ENCODE measurements around the gene SPATA19. TPM values are rescaled to one million over a fixed set of nuclear protein-coding genes. Genes with fewer than 3 reads are reported as not detected.

Gene SPATA19, protein sequence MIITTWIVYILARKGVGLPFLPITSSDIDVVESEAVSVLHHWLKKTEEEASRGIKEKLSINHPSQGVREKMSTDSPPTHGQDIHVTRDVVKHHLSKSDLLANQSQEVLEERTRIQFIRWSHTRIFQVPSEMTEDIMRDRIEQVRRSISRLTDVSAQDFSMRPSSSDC
- total RNA-seq, result not detected
- polyA plus RNA-seq, result 0.05 TPM
- long read RNA-seq, donor 1, result 0 reads
- long read RNA-seq, donor 2, result 0 reads
- long read RNA-seq, donor 3, result 0 reads
- long read RNA-seq, donor 4, result 0 reads
- long read RNA-seq, donor 5, result 0 reads
- long read RNA-seq, donor 6, result 0 reads
- long read RNA-seq, donor 7, result 0 reads
- long read RNA-seq, donor 8, result 0 reads
- long read RNA-seq, donor 9, result 0 reads
- long read RNA-seq, donor 10, result 0 reads

DNA sequence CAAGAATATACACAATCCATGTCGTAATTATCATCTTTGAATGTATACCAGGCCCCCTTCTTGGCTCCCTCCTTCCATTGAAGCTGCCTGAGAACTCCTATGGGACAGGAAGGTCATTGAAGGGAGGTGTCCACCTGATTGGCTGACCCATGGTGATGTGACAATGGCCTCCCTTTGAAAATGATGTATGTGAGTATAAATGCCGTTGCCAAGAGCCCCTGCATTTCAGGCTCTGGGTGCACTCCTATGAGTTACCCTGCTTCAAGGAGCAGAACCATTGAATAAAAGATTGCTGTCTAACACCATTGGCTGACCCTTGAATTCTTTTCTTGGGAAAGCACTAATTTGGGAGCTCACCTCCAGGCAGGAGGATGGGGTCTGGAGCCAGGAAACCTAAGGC, at the start of gene SPATA19:
TSS of gene SPATA19 (minus strand) at position 101 of the 400 bp plus-strand sequence. CDS start at position 34, 67 bp downstream.
- Histone ChIP-seq H3K4me3 (ENCODE audit: low read length in 2 of 2) (no peak within 1 kb of the TSS), H3K4me1 (ENCODE audit: control insufficient read depth in 2 of 2, insufficient read depth in 2 of 2, low read length in 2 of 2) (no peaks in the 10 kb centered on the region), H3K27me3 (ENCODE audit: control insufficient read depth in 2 of 2, insufficient read depth in 1 of 2, low read length in 1 of 2) (no peaks in the 10 kb centered on the region), H3K9me3 (ENCODE audit: control insufficient read depth in 2 of 2, insufficient read depth in 1 of 2, low read length in 1 of 2) (no peaks in the 10 kb centered on the region), H3K36me3 (ENCODE audit: control insufficient read depth in 2 of 2, insufficient read depth in 2 of 2, low read length in 1 of 2) (no peaks in the 10 kb centered on the region), H3K27ac (ENCODE audit: low read depth in 1 of 2, low read length in 1 of 2) (no peak within 1 kb of the TSS)
- no peak for DNase-seq (ENCODE audit: low read depth in 6 of 9, low spot score in 9 of 9)
- 86% methylated on average over 2 of the region's 2 CpGs for WGBS

DNA sequence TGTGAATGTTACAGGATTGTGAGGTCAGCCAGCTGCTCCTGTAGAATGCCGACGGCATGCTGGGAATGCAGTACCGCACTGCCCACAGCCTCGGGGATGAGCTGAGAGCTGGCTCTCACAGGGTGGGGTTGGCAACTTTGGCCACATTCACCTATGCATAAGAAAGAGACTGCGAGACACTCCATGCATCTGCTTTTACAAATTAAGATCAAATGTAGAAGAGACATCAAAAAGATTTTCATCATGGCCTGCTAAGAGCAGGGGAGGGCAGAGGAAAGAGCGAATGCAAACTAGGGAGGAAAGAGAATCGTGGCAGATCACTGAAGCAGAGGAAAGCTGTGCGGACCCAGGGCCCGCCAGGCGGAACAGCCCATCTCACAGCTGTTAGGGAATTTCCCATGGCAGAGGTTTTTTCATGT, 49.8 kb upstream of the SPATA19 start:
- Histone ChIP-seq H3K4me1 (ENCODE audit: control insufficient read depth in 2 of 2, insufficient read depth in 2 of 2, low read length in 2 of 2) (no peaks in the 10 kb centered on the region), H3K27ac (ENCODE audit: low read depth in 1 of 2, low read length in 1 of 2) (no peak overlapping the region), H3K4me3 (ENCODE audit: low read length in 2 of 2) (no peak overlapping the region), H3K36me3 (ENCODE audit: control insufficient read depth in 2 of 2, insufficient read depth in 2 of 2, low read length in 1 of 2) (no peaks in the 10 kb centered on the region), H3K27me3 (ENCODE audit: control insufficient read depth in 2 of 2, insufficient read depth in 1 of 2, low read length in 1 of 2) (peaks cover 0 to 4% of the 10 kb centered on the region in 2 donors), H3K9me3 (ENCODE audit: control insufficient read depth in 2 of 2, insufficient read depth in 1 of 2, low read length in 1 of 2) (no peaks in the 10 kb centered on the region)
- no peak for DNase-seq (ENCODE audit: low read depth in 6 of 9, low spot score in 9 of 9)
- 59% methylated on average over 10 of the region's 10 CpGs for WGBS

DNA sequence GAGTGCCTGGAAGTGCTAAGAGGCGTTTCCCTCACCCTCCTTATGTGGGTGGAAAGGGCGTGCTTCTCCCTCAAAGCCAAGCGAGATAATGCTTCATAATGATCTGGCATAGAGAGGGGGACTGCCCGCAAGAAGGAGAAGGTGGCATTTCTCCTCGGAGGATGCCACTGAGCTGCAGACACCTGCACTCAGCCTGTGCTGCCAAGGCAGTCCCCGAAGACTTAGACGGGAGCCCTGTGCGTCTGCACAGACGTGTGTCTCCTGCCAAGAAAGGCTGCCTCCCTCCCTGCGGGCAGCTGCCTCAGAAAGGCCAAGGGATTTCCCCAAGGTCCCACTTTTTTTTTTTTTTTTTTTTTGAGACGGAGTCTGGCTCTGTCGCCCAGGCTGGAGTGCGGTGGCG, 48.1 kb upstream of the SPATA19 start:
- no peak for DNase-seq (ENCODE audit: low read depth in 6 of 9, low spot score in 9 of 9)
- Histone ChIP-seq H3K4me1 (ENCODE audit: control insufficient read depth in 2 of 2, insufficient read depth in 2 of 2, low read length in 2 of 2) (no peaks in the 10 kb centered on the region), H3K4me3 (ENCODE audit: low read length in 2 of 2) (no peak overlapping the region), H3K27me3 (ENCODE audit: control insufficient read depth in 2 of 2, insufficient read depth in 1 of 2, low read length in 1 of 2) (peaks cover 0 to 4% of the 10 kb centered on the region in 2 donors), H3K36me3 (ENCODE audit: control insufficient read depth in 2 of 2, insufficient read depth in 2 of 2, low read length in 1 of 2) (no peaks in the 10 kb centered on the region), H3K9me3 (ENCODE audit: control insufficient read depth in 2 of 2, insufficient read depth in 1 of 2, low read length in 1 of 2) (no peaks in the 10 kb centered on the region), H3K27ac (ENCODE audit: low read depth in 1 of 2, low read length in 1 of 2) (no peak overlapping the region)
- 88% methylated on average over 14 of the region's 14 CpGs for WGBS

DNA sequence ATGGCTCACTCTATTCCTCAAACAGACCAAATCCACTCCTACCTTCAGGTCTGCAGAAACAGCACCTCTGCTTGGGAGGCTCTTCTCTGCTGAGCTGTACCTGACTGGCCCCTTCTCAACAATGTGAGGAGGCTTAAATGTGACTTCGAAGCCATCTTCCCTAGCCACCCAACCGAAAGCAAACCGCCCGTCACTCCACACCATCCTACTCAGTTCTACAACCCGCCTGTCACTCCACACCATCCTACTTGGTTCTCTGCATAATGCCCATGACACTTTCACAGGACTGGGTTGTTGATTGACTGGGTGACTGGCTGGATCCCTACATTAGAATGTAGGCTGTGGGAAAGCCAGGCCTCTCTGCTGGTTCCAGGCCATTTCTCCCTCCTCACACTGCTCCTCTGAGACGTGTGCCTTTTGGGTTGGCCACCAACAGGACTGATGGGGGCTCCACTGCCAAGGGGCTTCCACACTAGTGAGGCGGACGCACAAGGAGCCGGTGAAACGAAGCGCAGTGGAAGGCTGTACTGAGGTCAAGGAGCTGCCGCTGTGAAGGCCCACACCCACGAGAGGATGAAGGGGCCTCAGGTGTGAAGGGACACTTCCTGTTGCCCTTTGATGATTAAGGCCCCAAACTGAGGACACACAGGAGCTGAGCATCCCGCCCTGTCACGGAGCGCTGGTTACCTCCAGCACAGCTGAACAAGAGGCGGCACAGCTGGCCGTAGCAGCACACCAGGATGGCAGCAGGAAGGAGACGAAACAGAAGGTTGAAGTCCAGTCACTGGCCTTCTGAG, 47.5 kb upstream of the SPATA19 start:
- no peak overlapping the region for H3K4me3 ChIP-seq (ENCODE audit: low read length in 2 of 2)
- H3K27me3 ChIP-seq (ENCODE audit: control insufficient read depth in 2 of 2, insufficient read depth in 1 of 2, low read length in 1 of 2), result peaks cover 0 to 4% of the 10 kb centered on the region in 2 donors
- no peaks in the 10 kb centered on the region for H3K36me3 ChIP-seq (ENCODE audit: control insufficient read depth in 2 of 2, insufficient read depth in 2 of 2, low read length in 1 of 2)
- H3K27ac ChIP-seq (ENCODE audit: low read depth in 1 of 2, low read length in 1 of 2), result no peak overlapping the region
- DNase-seq (ENCODE audit: low read depth in 6 of 9, low spot score in 9 of 9), result no peak
- H3K4me1 ChIP-seq (ENCODE audit: control insufficient read depth in 2 of 2, insufficient read depth in 2 of 2, low read length in 2 of 2), result no peaks in the 10 kb centered on the region
- 88% methylated on average over 19 of the region's 19 CpGs for WGBS
- no peaks in the 10 kb centered on the region for H3K9me3 ChIP-seq (ENCODE audit: control insufficient read depth in 2 of 2, insufficient read depth in 1 of 2, low read length in 1 of 2)

DNA sequence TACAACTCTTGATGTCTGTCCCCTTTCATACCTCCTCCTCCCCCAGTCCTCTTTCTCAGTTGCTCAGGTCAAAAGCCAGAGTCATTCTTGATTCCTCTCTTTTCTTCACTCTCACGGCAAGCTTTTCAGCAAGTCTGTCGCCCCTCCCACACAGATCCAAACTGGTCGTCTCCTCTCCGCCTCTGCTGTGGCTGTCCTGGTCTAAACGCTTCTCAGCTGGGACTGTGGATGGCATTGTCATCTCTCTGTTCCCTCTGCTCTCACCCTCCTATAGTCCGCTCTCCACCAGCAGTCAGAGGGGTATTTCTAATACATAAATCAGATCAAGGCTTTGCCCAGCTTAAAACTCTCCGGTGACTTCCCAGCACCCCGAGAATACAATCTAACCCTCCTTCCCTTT, 46.8 kb upstream of the SPATA19 start:
- H3K9me3 ChIP-seq (ENCODE audit: control insufficient read depth in 2 of 2, insufficient read depth in 1 of 2, low read length in 1 of 2), result no peaks in the 10 kb centered on the region
- H3K27me3 ChIP-seq (ENCODE audit: control insufficient read depth in 2 of 2, insufficient read depth in 1 of 2, low read length in 1 of 2), result peaks cover 0 to 4% of the 10 kb centered on the region in 2 donors
- no peaks in the 10 kb centered on the region for H3K4me1 ChIP-seq (ENCODE audit: control insufficient read depth in 2 of 2, insufficient read depth in 2 of 2, low read length in 2 of 2)
- no peak overlapping the region for H3K27ac ChIP-seq (ENCODE audit: low read depth in 1 of 2, low read length in 1 of 2)
- H3K4me3 ChIP-seq (ENCODE audit: low read length in 2 of 2), result no peak overlapping the region
- WGBS, result 85% methylated on average over 8 of the region's 8 CpGs
- no peaks in the 10 kb centered on the region for H3K36me3 ChIP-seq (ENCODE audit: control insufficient read depth in 2 of 2, insufficient read depth in 2 of 2, low read length in 1 of 2)
- DNase-seq (ENCODE audit: low read depth in 6 of 9, low spot score in 9 of 9), result no peak

DNA sequence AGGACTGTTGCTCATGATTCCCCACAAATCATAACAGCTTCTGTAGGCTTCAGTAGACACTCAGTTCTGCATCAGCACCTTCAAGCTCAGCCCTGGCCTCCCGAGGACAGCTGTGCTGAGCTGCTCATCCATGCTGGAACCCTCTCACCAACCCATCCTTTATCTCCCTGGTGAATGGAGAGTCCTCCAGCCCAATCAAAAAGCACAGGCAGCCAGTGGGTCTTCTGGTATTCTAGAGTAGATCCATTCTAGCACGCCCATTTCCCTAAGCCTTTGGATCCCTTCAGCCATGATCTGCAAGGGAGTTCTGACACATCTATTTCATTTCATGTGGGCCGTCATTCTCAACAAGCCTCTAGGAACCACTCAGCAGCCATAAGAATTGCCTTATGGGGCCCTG, 44.6 kb upstream of the SPATA19 start:
- no peaks in the 10 kb centered on the region for H3K27me3 ChIP-seq (ENCODE audit: control insufficient read depth in 2 of 2, insufficient read depth in 1 of 2, low read length in 1 of 2)
- WGBS, result 94% methylated on average over 3 of the region's 3 CpGs
- H3K4me3 ChIP-seq (ENCODE audit: low read length in 2 of 2), result no peak overlapping the region
- no peak overlapping the region for H3K27ac ChIP-seq (ENCODE audit: low read depth in 1 of 2, low read length in 1 of 2)
- no peaks in the 10 kb centered on the region for H3K36me3 ChIP-seq (ENCODE audit: control insufficient read depth in 2 of 2, insufficient read depth in 2 of 2, low read length in 1 of 2)
- H3K9me3 ChIP-seq (ENCODE audit: control insufficient read depth in 2 of 2, insufficient read depth in 1 of 2, low read length in 1 of 2), result no peaks in the 10 kb centered on the region
- DNase-seq (ENCODE audit: low read depth in 6 of 9, low spot score in 9 of 9), result no peak
- H3K4me1 ChIP-seq (ENCODE audit: control insufficient read depth in 2 of 2, insufficient read depth in 2 of 2, low read length in 2 of 2), result no peaks in the 10 kb centered on the region

DNA sequence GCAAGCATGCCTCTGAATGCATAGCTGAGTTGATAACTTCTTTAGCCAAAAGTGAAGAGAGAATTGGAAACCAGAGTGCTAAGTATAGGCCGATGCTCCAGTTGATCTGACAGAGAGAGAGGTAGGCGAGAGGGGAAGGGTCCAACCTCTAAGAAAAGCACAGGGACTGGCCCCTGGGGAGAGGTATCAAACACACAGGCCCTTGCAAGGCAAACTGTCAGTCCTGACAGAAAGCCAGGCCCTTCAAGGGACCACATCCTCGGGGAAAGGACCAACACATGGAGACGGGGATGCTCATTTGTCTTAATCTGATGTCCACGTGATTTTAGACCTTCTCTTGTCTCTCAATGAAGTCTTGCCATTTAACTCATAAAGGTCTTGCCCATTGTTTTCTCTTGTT, 43.9 kb upstream of the SPATA19 start:
- DNase-seq (ENCODE audit: low read depth in 6 of 9, low spot score in 9 of 9), result no peak
- WGBS, result 87% methylated on average over 5 of the region's 5 CpGs
- no peak overlapping the region for H3K4me3 ChIP-seq (ENCODE audit: low read length in 2 of 2)
- no peaks in the 10 kb centered on the region for H3K36me3 ChIP-seq (ENCODE audit: control insufficient read depth in 2 of 2, insufficient read depth in 2 of 2, low read length in 1 of 2)
- H3K27me3 ChIP-seq (ENCODE audit: control insufficient read depth in 2 of 2, insufficient read depth in 1 of 2, low read length in 1 of 2), result no peaks in the 10 kb centered on the region
- H3K27ac ChIP-seq (ENCODE audit: low read depth in 1 of 2, low read length in 1 of 2), result no peak overlapping the region
- H3K9me3 ChIP-seq (ENCODE audit: control insufficient read depth in 2 of 2, insufficient read depth in 1 of 2, low read length in 1 of 2), result no peaks in the 10 kb centered on the region
- H3K4me1 ChIP-seq (ENCODE audit: control insufficient read depth in 2 of 2, insufficient read depth in 2 of 2, low read length in 2 of 2), result no peaks in the 10 kb centered on the region

DNA sequence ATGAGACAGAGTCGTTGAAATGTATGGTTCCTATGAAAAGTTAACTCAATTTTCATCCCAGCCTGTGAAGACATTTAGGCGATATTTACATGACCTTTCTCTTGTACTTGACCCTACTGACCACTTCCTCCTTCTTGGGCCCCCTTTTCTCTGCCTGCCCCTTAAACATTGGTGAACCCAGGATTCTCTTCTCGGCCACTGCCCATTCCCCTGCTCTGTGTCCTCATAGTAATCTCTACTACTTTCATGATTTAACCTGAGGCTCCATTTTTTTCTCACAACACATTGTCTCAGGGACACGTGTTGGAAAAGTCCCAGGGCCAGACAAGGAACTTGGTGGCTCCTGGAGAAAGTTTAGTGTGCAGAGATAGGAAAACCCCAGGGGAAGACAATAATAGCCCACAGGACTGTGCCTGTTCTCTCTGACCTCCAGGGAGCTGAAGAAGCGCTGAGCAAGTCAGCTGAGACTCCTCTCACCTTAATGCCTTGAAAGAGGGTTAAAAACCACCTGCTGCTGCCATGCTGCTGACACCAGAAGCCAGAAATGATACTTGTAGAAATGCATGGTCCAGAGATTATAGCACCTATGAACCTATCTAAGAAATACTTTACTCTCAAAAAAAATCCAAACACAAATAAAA, 42.5 kb upstream of the SPATA19 start:
- 76% methylated on average over 5 of the region's 5 CpGs for WGBS
- no peaks in the 10 kb centered on the region for H3K27me3 ChIP-seq (ENCODE audit: control insufficient read depth in 2 of 2, insufficient read depth in 1 of 2, low read length in 1 of 2)

DNA sequence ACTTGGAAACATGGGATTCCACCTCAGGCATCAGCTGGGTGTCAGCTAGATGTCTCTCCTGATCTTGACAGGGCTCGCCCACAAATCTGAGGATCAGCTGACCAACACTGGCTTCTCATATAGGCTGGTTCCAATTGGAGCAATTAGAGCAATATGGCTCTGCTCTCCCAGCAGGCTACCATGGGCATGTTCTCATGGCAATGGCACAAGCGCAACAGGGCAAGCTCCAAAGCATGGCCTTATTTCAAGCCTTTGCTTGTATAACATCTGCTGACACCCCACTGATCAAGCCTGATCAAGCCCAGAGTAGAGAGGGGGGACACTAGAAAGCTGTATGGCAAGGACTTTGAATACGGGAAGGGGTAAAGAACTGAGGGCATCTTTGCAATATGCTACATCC, 40.7 kb upstream of the SPATA19 start:
- Histone ChIP-seq H3K36me3 (ENCODE audit: control insufficient read depth in 2 of 2, insufficient read depth in 2 of 2, low read length in 1 of 2) (no peaks in the 10 kb centered on the region), H3K9me3 (ENCODE audit: control insufficient read depth in 2 of 2, insufficient read depth in 1 of 2, low read length in 1 of 2) (no peaks in the 10 kb centered on the region), H3K4me3 (ENCODE audit: low read length in 2 of 2) (no peak overlapping the region), H3K4me1 (ENCODE audit: control insufficient read depth in 2 of 2, insufficient read depth in 2 of 2, low read length in 2 of 2) (no peaks in the 10 kb centered on the region), H3K27me3 (ENCODE audit: control insufficient read depth in 2 of 2, insufficient read depth in 1 of 2, low read length in 1 of 2) (no peaks in the 10 kb centered on the region), H3K27ac (ENCODE audit: low read depth in 1 of 2, low read length in 1 of 2) (no peak overlapping the region)
- WGBS, result 87% methylated on average over 3 of the region's 3 CpGs
- DNase-seq (ENCODE audit: low read depth in 6 of 9, low spot score in 9 of 9), result no peak

More for the DNA sequence above, 42.5 kb upstream of the SPATA19 start:
- H3K27ac ChIP-seq (ENCODE audit: low read depth in 1 of 2, low read length in 1 of 2), result no peak overlapping the region
- no peaks in the 10 kb centered on the region for H3K4me1 ChIP-seq (ENCODE audit: control insufficient read depth in 2 of 2, insufficient read depth in 2 of 2, low read length in 2 of 2)
- H3K4me3 ChIP-seq (ENCODE audit: low read length in 2 of 2), result no peak overlapping the region
- DNase-seq (ENCODE audit: low read depth in 6 of 9, low spot score in 9 of 9), result no peak
- no peaks in the 10 kb centered on the region for H3K36me3 ChIP-seq (ENCODE audit: control insufficient read depth in 2 of 2, insufficient read depth in 2 of 2, low read length in 1 of 2)
- H3K9me3 ChIP-seq (ENCODE audit: control insufficient read depth in 2 of 2, insufficient read depth in 1 of 2, low read length in 1 of 2), result no peaks in the 10 kb centered on the region
